Esophagus (tissue), 2 donors: ENCODE data around the gene ZNF549. TPM values are rescaled to one million over a fixed set of nuclear protein-coding genes. Genes with fewer than 3 reads are reported as not detected.
"Not testable (repeated sequence)": the region's sequence is repeated elsewhere in the genome, so short reads cannot be mapped to it uniquely, and the experiment has no call there.

Experiments used
- H3K27ac ChIP-seq, 2 donors: one replicate each; pipeline ENCODE4 v1.5.1; 2013; ENCODE audit warnings: low read depth in 2 of 2, mild to moderate bottlenecking in 2 of 2, inconsistent platforms in 1 of 2, low read length in 1 of 2, moderate library complexity in 1 of 2
- H3K27me3 ChIP-seq, 2 donors: one replicate each; pipeline ENCODE4 v1.6.1; 2013; ENCODE audit warnings: low read length in 2 of 2, control low read depth in 1 of 2, mild to moderate bottlenecking in 1 of 2; ENCODE audit not compliant: insufficient read depth in 2 of 2, control insufficient read depth in 1 of 2
- H3K36me3 ChIP-seq, 2 donors: one replicate each; pipeline ENCODE4 v1.6.1; 2013; ENCODE audit warnings: low read length in 1 of 2; ENCODE audit not compliant: control insufficient read depth in 2 of 2, insufficient read depth in 2 of 2
- H3K4me1 ChIP-seq, 2 donors: one replicate each; pipeline ENCODE4 v1.6.1; 2013; ENCODE audit warnings: low read length in 1 of 2; ENCODE audit not compliant: control insufficient read depth in 2 of 2, insufficient read depth in 2 of 2
- H3K4me3 ChIP-seq, 2 donors: one replicate each; pipeline ENCODE4 v1.5.1; 2013; ENCODE audit warnings: low read length in 2 of 2, mild to moderate bottlenecking in 2 of 2, low read depth in 1 of 2, moderate library complexity in 1 of 2
- H3K9me3 ChIP-seq, 2 donors: one replicate each; pipeline ENCODE4 v1.6.1; 2013; ENCODE audit warnings: mild to moderate bottlenecking in 2 of 2, low read depth in 1 of 2, low read length in 1 of 2, moderate library complexity in 1 of 2; ENCODE audit not compliant: control insufficient read depth in 2 of 2, insufficient read depth in 1 of 2
- WGBS, 2 donors: extraction: QIAGEN DNeasy Blood & Tissue Kit; methylation state at CpG; one replicate each; pipeline ENCODE4 v1.1.7; 2013; 5-methylcytosine and 5-hydroxymethylcytosine counted together
- polyA plus RNA-seq, 2 donors: library from polyadenylated mRNA; stranded (reverse); fragments of 200-250 nt; gene quantifications; one replicate each; pipeline ENCODE4 v1.2.3, GENCODE V29; 2013
- donor health status: healthy with polysubstance abuse.
- donor health status: Bipolar disorder and iron deficiency.

ZNF549 gene
- polyA plus RNA-seq: 1 to 10 TPM in 1 of 2 donors, under 1 TPM in 1; 0.94 to 1.2 TPM

- H3K27ac ChIP-seq: peak within 1 kb of the TSS; percentile 88 to 93
Measured at GRCh38 chr19:57527136-57527881, at the start of gene ZNF549. ZNF549 (plus strand) TSS chr19:57527356; CDS start chr19:57527574, 218 bp downstream.

GRCh38 chr19:57487477-57488298 lies 39.5 kb upstream of the ZNF549 start, which contains the start of gene ZNF419:
ZNF419 (plus strand) TSS chr19:57487750; CDS start chr19:57487951, 201 bp downstream.
- H3K27me3 ChIP-seq, H3K4me1 ChIP-seq: not testable (repeated sequence)
- WGBS, 2 donors: 1 to 2% methylated on average over 57 to 59 of the region's 69 CpGs
- Histone ChIP-seq H3K4me3 (peak within 1 kb of the TSS; percentile 77 to 97), H3K36me3 (peaks cover 8 to 12% of the 10 kb centered on the region in 2 donors), H3K9me3 (peaks cover 6 to 16% of the 10 kb centered on the region in 2 donors), H3K27ac (peak within 1 kb of the TSS; percentile 62 to 92)

More at GRCh38 chr19:57527136-57527881, at the start of gene ZNF549:
- whole genome bisulfite sequencing, 2 donors: 1 to 2% methylated on average over 64 of the region's 64 CpGs
- Histone ChIP-seq H3K4me3 (peak within 1 kb of the TSS; percentile 78 to 85), H3K36me3 (peaks cover 0 to 6% of the 10 kb centered on the region in 2 donors), H3K9me3 (peaks cover 7% of the 10 kb centered on the region in 2 donors), H3K4me1 (peaks cover 0 to 2% of the 10 kb centered on the region in 2 donors), H3K27me3 (no peaks in the 10 kb centered on the region)

DNA sequence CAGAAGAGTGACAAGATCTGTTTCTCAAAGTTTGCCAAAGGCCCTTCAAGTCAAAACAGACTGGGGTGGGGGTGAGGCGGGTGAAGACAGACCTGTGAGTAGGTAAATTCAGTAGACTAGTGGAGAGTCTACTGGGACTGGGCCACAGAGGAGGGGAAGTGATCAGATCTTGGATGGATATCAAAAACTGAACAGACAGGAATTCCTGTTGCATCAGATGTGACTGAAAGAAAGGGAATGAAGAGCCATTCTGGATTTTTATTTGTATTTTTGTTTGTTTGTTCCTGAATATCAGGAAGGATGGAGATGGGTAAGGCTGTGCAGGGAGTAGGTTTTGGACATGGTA lies 38.9 kb upstream of the ZNF549 start:
- H3K27ac ChIP-seq, H3K4me3 ChIP-seq, H3K4me1 ChIP-seq, H3K27me3 ChIP-seq: not testable (repeated sequence)
- Histone ChIP-seq H3K9me3 (peaks cover 8 to 16% of the 10 kb centered on the region in 2 donors), H3K36me3 (peaks cover 9 to 15% of the 10 kb centered on the region in 2 donors)
- WGBS, 2 donors: no CpG with 5 or more reads among the region's 1 CpG

DNA sequence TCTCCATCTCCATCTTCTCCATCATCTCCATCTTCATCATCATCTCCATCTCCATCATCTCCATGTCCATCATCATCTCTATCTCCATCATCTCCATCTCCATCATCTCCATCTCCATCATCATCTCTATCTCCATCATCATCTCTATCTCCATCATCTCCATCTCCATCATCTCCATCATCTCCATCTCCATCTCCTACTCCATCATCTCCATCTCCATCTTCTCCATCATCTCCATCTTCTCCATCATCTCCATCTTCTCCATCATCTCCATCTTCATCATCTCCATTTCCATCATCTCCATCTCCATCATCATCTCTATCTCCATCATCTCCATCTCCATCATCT lies 27.9 kb upstream of the ZNF549 start:
- H3K36me3 ChIP-seq, H3K27me3 ChIP-seq, H3K4me3 ChIP-seq, H3K4me1 ChIP-seq, H3K27ac ChIP-seq: not testable (repeated sequence)
- H3K9me3 ChIP-seq: peaks cover under 1 to 12% of the 10 kb centered on the region in 2 donors

GRCh38 chr19:57499680-57500395 lies 27.3 kb upstream of the ZNF549 start, which contains the start of gene ZNF773:
ZNF773 (plus strand) TSS chr19:57499938; CDS start chr19:57500081, 143 bp downstream.
- H3K4me1 ChIP-seq, H3K27me3 ChIP-seq, H3K36me3 ChIP-seq: not testable (repeated sequence)
- Histone ChIP-seq H3K4me3 (peak within 1 kb of the TSS; percentile 95), H3K9me3 (peaks cover 2 to 15% of the 10 kb centered on the region in 2 donors), H3K27ac (peak within 1 kb of the TSS; percentile 91)
- 0 to 1% methylated on average over 53 to 60 of the region's 69 CpGs for WGBS, 2 donors

DNA sequence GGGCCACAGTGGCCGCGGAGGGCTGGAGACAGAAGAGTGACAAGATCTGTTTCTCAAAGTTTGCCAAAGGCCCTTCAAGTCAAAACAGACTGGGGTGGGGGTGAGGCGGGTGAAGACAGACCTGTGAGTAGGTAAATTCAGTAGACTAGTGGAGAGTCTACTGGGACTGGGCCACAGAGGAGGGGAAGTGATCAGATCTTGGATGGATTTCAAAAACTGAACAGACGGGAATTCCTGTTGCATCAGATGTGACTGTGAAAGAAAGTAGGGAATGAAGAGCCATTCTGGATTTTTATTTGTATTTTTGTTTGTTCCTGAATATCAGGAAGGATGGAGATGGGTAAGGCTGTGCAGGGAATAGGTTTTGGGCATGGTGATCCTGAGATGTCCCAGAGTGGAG lies 26.8 kb upstream of the ZNF549 start:
- Histone ChIP-seq H3K4me3 (peak overlapping the region in 1 of 2 donors; percentile 27), H3K36me3 (peaks cover 4 to 13% of the 10 kb centered on the region in 2 donors), H3K9me3 (peaks cover 2 to 18% of the 10 kb centered on the region in 2 donors)
- WGBS, 2 donors: 4 to 8% methylated on average over 1 of the region's 4 CpGs
- H3K27me3 ChIP-seq, H3K27ac ChIP-seq, H3K4me1 ChIP-seq: not testable (repeated sequence)

DNA sequence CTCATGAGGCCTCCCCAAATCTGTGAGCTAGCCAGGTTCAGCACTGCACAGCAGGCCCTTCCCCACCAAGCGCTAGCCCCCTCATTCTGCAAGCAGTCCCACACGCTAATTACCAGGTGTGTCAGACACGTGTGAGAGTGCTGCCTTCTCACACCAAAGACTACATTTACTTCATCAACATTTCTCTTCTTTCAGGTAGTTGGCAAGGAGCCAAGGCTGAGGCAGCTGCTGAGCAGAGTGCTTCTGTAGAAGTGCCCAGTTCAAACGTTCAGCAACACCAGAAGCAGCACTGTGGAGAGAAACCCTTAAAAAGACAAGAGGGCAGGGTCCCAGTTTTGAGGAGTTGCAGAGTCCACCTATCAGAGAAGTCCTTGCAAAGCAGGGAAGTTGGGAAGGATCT lies 21.0 kb upstream of the ZNF549 start:
- WGBS, 2 donors: 72 to 82% methylated on average over 4 of the region's 4 CpGs
- H3K9me3 ChIP-seq: peaks cover 5 to 25% of the 10 kb centered on the region in 2 donors
- H3K27ac ChIP-seq: no peak overlapping the region
- H3K4me1 ChIP-seq: no peaks in the 10 kb centered on the region
- no peak overlapping the region for H3K4me3 ChIP-seq
- H3K36me3 ChIP-seq: peaks cover 12 to 33% of the 10 kb centered on the region in 2 donors
- H3K27me3 ChIP-seq: no peaks in the 10 kb centered on the region

GRCh38 chr19:57511484-57511883 lies 15.7 kb upstream of the ZNF549 start:
- H3K36me3 ChIP-seq: peaks cover 6 to 9% of the 10 kb centered on the region in 2 donors
- H3K27ac ChIP-seq: no peak overlapping the region
- H3K4me1 ChIP-seq: no peaks in the 10 kb centered on the region
- H3K9me3 ChIP-seq: peaks cover 5 to 19% of the 10 kb centered on the region in 2 donors
- no peaks in the 10 kb centered on the region for H3K27me3 ChIP-seq
- no peak overlapping the region for H3K4me3 ChIP-seq

DNA sequence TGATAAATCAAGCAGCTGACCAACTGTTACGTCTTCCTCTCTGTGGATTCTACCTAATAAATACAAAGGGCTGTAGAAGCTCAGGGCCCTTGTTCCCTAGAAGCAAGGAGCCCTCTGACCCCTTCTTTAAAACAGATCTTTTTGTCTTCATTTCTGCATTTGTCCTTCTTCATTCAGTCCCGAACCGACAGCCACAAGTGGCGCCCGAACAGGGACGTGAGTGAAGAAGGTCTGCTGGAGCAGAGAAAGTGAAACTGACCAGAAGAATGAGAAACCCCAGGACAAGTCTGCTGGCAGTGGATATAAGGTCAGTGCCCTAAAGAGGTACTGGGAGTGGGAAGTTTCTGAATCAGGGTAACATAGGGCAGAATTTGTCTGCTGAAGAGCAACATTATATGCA lies 14.3 kb upstream of the ZNF549 start:
- Histone ChIP-seq H3K36me3 (peaks cover 0 to 2% of the 10 kb centered on the region in 2 donors), H3K4me3 (no peak overlapping the region), H3K4me1 (no peaks in the 10 kb centered on the region), H3K27ac (no peak overlapping the region), H3K9me3 (peaks cover 5 to 17% of the 10 kb centered on the region in 2 donors), H3K27me3 (no peaks in the 10 kb centered on the region)
- 95% methylated on average over 6 of the region's 6 CpGs for WGBS, 2 donors
